HG02885 (cell line): ENCODE measurements around the gene MRPS22.
"Not testable (repeated sequence)": the region's sequence is repeated elsewhere in the genome, so short reads cannot be mapped to it uniquely, and the experiment has no call there.

Source experiments
- ATAC-seq: cut with Tn5 transposase; IDR thresholded peaks from one replicate; pipeline ENCODE4 v1.9.1; 2021; ENCODE audit warnings: mild to moderate bottlenecking; ENCODE audit not compliant: unreplicated experiment, poor library complexity

Gene MRPS22

DNA sequence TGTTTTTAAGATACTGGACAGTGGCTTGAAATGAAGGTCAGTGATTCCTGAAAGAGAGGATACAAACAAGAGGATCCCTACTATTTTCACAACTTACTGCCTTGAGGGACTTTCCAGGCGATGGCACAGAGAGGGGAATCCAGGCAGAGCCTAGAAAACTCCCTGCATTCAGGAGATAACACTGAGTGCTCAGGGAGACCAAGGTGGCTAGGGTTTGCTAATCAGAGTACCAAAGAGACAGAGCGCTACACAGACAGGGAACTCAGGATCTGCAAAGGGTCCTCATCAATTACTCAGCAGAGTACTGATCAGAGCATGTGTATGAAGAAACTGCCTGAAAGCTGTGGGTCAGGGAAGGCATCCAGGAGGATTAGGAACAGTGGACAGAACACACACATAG is 11.7 kb upstream of the MRPS22 start:
- ATAC-seq, result no peak

DNA sequence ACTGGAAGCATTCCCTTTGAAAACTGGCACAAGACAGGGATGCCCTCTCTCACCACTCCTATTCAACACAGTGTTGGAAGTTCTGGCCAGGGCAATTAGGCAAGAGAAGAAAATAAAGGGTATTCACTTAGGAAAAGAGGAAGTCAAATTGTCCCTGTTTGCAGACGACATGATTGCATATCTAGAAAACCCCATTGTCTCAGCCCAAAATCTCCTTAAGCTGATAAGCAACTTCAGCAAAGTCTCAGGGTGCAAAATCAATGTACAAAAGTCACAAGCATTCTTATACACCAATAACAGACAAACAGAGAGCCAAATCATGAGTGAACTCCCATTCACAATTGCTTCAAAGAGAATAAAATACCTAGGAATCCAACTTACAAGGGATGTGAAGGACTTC is 9.1 kb upstream of the MRPS22 start:
- ATAC-seq, result not testable (repeated sequence)

DNA sequence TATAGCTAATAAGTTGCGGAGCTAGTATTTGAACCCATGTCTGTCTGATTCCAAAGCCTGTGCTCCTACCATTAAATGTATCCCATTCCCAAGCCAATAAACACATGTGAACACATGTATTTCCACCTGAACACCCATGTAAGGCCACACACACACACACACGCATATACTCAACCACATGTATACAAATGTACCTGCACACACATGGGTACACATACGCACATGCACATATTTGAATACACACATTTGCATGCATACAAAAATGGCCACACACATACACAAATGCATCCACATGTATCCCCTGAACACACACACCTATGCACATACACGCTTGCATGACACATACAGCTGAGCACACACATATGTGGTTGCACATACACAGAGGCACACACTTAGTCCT is 5.4 kb upstream of the MRPS22 start:
- no peak for ATAC-seq

DNA sequence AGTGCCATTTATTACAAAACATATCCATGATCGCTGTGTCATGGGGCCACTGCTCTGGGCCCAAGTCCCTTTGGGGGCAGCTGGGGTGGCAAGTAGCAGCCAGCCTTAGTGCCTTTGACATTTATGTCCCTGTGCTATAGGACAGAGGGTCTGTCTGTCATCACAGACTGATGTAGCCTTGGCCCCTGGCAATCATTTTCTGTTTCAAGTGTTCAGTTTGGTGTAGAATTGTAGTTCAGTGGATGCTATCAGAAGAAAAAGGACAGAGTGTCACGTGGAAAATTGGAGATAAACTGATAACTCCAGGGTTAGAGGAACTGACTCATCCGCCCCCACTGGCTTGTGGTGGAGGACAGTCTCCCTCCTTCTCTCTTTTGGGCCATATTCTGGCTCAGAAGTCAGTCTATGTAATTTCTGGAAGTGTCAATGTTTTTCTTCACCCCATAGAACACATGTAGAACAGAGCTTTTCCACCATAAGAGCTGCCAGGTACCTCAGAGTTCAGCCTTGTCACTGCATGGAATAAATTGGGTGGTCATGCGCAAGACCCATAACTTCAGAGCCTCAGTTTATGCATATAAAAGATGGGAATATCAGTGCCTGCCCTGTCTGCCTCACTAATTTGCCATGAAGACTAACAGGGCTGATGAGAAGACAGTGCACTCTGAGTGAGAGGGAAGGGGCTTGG is 4.5 kb upstream of the MRPS22 start:
- ATAC-seq, result no peak

DNA sequence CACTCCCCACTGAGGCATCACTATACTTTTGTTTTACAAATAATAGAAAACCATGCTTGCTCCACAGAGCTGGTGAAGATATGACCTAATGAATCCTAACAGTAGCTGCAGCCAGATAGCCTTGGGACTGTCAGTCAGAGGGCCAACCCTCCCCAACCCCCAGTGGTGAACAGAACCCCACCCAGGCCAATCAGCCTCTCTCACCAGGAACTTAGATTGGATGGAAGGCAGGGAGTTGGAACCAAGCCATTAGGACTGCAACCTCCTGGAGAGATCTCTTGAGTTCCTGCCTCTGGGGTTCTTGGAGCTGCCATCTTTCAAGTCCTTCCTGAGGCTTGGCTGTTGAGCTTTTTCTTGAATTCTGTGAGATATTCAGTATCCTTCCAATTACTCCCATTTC is 3.0 kb upstream of the MRPS22 start:
- no peak for ATAC-seq

DNA sequence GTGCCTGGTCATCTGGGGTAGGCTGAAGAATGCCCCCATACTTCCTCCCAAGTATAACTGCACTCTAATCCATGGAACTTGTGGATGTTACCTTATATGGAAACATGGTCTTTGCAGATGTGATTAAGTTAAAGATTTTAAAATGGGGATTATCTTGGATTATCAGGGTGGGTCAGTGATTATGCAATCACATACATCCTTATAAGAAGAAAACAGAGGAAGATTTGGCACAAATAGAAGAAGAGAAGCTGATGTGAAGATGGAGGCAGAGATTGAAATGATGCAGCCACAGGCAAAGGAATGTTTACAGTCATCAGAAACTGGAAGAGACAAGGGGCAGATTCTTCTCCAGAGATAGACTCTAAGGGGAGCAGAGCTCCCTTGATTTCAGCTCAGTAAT is 1.8 kb upstream of the MRPS22 start:
- no peak for ATAC-seq

DNA sequence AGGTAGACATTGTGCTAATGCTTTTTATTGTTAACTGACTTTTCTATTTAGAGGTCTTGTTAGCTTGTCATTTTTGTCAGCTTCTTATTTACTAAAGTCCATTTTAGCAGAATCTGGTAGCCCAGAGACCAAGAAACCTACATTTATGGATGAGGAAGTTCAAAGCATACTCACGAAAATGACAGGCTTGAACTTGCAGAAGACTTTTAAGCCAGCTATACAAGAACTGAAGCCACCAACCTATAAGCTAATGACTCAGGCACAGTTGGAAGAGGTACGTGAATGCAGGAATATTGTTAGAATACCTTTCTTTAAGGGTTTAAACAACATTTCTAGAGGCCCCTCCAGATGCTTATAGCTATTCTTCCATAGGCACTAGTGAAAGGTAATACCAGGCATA is 3.0 kb downstream of the MRPS22 start:
- no peak for ATAC-seq

DNA sequence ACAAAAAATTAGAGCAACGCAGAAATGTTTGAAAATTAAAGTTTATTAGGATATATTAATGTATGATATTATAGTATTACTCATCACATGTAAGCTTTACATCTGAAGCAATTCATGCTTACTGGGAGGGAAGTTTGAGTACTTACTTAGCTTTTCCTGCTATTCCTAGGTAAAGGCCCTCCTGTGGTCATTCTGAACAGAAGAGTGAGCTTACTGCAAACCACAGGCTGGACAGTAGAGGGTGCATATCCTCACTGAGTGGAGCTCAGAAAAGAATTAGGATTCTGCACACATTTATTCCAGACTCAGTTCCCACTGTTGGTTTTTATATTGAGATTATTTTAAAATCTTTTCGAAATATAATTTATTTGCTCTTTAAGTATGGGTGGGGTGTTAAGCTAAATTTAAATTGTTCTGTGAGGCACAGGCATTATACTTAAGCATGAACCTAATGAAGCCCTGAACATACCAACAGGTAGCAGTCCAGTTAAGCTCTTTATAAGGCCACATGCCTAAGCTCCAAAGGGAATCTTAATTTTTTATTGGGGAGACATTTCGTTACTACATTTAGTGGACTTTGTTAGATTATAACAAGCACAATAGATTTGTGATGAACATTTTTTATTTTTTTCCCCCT is 10.2 kb downstream of the MRPS22 start:
- no peak for ATAC-seq

DNA sequence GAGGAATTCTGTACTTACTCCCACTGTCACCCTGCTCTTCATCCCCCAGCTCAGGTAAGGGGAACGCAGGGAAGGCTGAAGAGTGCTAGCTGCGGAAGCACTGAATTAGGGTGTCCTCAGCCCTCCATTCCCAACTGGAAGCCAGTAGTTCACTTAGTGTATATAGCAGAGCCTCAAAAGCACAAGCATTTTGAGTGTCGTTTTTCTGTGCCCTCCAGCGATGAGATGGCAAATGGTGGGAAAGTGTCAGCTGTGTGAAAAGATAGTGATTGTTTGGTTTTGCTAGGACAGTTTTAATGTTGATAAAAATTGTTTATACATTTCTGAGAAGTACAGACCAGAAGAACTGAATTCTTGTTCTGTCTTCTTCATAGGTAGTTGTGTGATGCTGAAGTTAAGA is 10.8 kb downstream of the MRPS22 start:
- ATAC-seq, result no peak

DNA sequence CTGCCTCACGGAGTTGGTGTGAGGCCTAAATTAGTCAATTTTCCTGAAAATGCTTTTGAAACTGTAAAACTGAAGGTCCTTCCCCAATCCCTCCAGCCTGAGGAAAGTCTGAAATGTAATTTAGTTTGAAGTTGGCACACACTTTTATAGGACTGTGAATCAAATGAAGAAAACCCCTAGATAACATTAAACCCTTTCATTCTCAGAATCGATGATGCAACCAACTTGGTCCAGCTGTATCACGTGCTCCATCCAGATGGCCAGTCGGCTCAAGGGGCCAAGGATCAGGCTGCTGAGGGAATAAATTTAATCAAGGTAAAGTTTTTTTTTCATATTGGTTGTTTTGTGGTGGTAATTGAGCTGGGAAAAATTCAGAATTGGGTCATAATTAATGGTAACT is 11.7 kb downstream of the MRPS22 start:
- ATAC-seq, result no peak

DNA sequence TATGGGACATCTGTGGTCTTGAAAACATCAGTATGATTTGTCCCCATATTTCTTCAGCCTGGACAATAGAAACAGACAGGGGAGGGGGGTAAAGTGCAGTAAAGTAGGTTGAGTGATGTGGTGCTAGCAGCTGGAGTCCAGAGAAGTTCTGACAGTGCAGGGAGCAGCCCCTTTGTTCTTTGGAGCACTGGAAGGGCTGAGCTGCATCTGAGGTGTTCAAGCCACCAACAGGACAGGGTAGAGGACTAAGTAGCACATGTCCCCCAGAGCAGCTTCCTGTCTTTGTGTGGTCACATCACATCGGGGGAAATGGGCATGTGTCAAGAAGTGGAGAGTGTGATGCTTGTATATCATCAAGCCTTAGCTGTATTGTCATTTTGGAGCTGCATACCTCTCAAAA is 12.1 kb downstream of the MRPS22 start:
- no peak for ATAC-seq

DNA sequence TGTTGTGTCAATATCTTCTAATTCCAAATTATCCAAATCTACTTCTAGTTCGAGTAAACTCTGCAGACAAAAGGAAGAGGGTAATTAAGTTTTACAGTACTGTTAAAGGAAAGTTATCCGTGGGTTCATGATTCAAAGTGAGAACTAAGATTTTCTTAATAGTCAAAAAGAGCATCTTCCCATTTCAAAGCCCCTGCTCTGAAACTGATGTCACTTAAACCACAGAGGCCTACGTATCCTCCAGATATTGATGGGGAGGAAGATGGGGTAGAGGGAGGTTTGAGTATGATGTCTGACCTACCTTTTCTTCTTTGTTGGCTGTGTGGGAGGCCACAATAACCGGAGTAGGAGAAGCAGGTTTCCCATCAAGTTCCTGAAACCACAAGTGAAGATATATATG is 14.1 kb downstream of the MRPS22 start:
- peak; percentile 79 for ATAC-seq

DNA sequence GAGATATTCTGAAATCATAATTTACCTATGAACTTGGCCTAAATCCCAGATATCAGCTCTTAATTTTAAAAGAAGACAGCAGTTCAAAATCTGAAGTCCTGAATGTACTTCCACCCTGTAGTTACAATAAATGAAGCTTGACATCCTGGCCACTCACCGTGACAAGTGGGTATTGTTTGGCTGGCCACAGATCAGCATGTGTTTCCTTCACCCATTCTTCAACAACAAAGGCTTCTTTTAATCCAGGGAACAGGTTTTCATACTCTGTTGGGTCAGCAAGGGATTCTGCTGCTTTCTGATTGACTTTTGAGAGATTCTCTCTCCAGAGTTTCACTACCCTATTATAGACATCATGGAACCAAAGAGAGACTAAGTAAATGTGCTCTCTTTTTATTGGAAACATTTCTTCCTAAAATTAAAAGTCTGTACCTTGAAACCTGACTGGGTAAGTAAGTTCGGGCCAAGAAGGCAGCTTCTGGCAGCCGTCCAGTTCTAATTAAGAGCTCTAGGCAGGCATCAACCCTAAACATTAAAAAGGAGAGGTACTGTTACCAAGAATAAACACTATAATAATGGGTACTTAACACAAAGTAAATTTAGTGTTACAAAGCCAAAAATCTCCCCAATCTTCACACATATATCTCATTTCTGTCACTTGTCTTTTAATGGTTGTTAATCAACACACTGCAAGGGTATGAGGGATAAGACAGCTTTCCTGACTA is 15.2 kb downstream of the MRPS22 start:
- no peak for ATAC-seq

DNA sequence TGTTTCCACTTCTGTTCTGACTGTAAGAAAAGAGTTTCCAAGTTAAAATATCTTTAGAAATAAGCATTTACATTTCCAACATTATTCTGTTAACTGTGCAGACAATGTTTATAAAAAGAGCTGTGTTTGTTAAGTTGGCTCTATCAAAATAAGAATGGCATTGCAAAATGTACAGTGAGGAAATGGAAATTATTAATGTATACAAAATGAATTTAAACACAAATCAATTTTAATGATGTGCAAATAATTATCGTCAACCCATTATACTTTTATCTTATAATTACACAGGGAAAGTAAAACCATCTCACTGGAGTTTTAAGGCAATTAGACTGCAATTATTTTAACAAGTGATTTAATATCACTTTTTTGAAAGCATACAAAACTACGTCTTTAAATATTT is 17.5 kb downstream of the MRPS22 start:
- no peak for ATAC-seq

DNA sequence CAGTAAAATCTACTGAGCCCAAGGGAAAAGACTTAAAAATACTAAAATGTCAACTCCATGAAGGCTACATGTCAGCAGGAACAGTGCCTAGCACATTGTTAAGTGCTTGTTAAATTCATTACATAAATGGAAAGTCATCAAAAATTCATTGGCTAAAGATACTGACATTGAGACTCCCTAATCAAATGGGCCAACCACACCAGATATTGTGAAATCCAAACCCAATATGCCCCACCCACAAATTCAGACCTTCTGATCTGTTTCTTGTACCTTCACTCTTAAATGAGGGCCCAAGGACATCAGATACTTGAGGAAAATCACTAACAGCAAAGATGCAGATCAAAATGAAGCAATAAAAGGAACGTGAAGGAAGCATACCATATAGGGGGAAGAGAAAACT is 20.7 kb downstream of the MRPS22 start:
- no peak for ATAC-seq

DNA sequence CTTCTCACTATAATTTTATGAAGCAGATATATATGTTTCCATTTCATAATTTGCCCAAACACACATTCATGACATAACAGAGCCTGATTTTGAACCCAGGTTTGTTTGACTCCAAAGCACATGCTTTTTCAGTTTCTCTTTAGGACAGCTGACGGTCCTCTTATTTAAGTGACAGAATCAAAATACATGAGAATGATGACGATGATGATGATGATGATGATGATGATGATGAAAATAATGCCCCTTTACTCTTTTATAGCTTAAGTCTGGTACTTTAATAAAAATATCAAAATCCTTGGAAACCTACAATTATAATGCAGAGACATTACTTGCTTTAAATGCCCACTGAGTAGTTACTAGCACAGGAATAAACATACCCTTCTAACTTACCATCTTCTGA is 30.3 kb downstream of the MRPS22 start:
- ATAC-seq, result no peak

DNA sequence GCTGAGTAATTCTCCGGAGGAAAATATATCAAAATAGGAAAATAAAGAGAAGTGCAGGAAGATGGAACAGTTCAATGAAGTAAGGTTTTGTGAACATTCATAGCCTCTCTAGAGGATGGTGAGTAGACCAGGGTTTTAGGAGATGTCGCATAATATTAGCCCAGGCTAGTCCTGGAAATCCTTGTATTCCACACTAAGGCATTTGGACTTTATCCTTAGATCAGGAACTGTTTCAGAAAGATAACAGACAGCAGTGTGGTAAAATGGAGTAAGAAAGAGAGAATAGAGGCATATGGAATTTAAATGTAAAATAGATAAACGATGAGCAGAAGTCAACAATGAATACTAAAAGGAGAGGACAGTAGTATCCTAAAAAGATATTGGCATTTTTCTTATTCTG is 33.6 kb downstream of the MRPS22 start:
- ATAC-seq, result no peak

DNA sequence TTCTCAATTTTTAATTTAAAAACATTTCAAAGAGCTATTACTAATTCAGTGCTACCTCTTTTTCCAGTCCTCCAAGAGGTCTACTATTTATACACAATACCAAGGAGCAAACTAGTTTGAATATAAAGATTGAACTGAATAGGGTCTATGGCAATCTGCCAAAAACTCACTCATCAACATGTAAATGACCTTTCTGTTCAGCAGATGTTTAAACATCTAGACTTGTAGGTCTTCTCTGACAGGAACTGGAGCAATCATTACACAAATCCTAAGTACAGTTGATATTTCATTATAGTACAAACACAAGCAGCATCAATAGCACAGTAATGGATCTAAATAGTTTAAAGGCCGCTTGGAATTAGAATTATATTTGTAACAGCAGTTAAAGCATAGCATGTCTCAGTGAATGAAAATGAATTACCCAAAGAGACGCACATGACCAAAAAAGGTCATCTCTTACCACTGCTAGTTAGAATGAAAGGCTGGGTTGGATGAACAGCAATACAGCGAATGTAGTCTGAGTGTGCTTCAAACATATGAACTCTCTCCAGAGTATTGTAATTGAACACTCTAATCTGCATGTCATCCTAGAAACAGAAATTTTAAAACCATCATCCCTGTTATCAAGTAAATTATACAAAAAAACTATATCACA is 34.9 kb downstream of the MRPS22 start:
- ATAC-seq, result no peak

DNA sequence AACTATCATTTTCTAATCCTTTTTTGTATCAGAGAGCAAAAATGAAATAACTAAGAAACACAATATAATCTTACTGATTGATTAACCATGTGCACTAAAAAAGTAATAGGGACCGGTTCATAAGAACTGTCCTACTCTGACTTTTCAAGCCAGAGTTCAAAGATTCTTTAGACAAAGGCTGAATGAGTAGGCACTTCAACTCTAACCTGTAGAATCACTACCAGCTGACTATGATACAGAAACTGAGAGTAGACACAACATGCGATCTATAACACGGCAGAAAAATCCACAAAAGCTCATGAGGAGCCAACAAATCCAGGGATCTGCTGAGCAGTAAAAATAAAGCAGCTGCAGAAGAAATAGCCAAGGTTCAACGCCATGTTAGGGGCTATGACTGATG is 36.8 kb downstream of the MRPS22 start:
- no peak for ATAC-seq

DNA sequence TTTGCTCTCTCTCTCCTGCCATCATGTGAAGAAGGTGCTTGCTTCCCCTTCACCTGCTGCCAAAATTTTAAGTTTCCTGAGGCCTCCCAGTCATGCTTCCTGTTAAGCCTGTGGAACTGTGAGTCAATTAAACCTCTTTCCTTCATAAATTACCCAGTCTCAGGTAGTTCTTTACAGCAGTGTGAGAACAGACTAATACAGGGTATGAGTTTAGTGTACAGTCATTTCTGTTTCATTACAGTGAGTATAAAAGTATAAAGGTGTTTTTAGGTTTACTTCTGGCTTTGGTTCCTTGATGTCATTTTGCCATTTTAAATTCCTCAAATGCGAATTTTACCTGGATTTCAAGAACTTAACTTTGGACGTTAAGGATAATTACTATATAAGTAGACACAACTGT is 38.5 kb downstream of the MRPS22 start:
- not testable (repeated sequence) for ATAC-seq

DNA sequence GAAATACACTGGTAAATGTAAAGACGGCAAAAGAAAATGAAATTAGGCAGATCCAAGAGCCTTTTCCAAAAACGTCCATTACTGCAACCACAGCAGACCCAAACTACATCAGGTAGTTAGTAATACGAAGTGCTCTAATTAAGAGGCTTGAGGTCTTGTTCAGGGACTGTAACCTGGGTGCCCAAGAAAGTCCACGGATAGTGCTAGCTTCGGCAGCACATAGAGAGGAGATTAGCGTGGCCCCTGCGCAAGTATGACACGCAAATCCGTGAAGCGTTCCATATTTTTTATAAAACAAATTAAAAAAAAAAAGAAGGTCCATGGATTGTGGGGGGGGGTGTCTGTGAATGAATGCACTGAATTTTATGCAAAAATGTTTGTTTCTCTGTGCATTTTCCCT is 44.3 kb downstream of the MRPS22 start:
- no peak for ATAC-seq
